ENCODE results near the gene GRIK3. TPM values are rescaled to one million over a fixed set of nuclear protein-coding genes. Genes with fewer than 3 reads are reported as not detected.

Gene GRIK3
- total RNA-seq, 1 experiment from 2014 or later, result not detected

GRCh38 chr1:37055631-37056030, 21.3 kb upstream of the GRIK3 start:
- H3K27me3 ChIP-seq (ENCODE audit: low read length), result no peaks in the 10 kb centered on the region
- no peak overlapping the region for H2AFZ ChIP-seq (ENCODE audit: low read length)
- H4K20me1 ChIP-seq (ENCODE audit: insufficient read depth, low read depth, low read length), result no peaks in the 10 kb centered on the region
- no peak overlapping the region for H3K9ac ChIP-seq (ENCODE audit: low read length)
- H3K9me2 ChIP-seq (replicated peaks; ENCODE audit: insufficient read depth, low read length), result no peaks in the 10 kb centered on the region
- no peak overlapping the region for H3K4me3 ChIP-seq (ENCODE audit: low read length)
- no peaks in the 10 kb centered on the region for H3K9me3 ChIP-seq (ENCODE audit: low read length)
- no peak overlapping the region for H3K27ac ChIP-seq (ENCODE audit: low read length)
- no peaks in the 10 kb centered on the region for H3K79me2 ChIP-seq (ENCODE audit: low read length)
- H3K4me2 ChIP-seq (ENCODE audit: low read depth, low read length, poor library complexity, severe bottlenecking), result no peak overlapping the region
- DNase-seq, result no peak
- no peaks in the 10 kb centered on the region for H3K4me1 ChIP-seq (ENCODE audit: low read length)
- H3K36me3 ChIP-seq (ENCODE audit: insufficient read depth, low read length), result no peaks in the 10 kb centered on the region

GRCh38 chr1:37053173-37053572, 18.9 kb upstream of the GRIK3 start:
- H3K4me2 ChIP-seq (ENCODE audit: low read depth, low read length, poor library complexity, severe bottlenecking), result no peak overlapping the region
- H3K9me2 ChIP-seq (replicated peaks; ENCODE audit: insufficient read depth, low read length), result no peaks in the 10 kb centered on the region
- H3K9ac ChIP-seq (ENCODE audit: low read length), result no peak overlapping the region
- no peaks in the 10 kb centered on the region for H3K36me3 ChIP-seq (ENCODE audit: insufficient read depth, low read length)
- no peaks in the 10 kb centered on the region for H4K20me1 ChIP-seq (ENCODE audit: insufficient read depth, low read depth, low read length)
- no peak overlapping the region for H3K4me3 ChIP-seq (ENCODE audit: low read length)
- H3K27ac ChIP-seq (ENCODE audit: low read length), result no peak overlapping the region
- H2AFZ ChIP-seq (ENCODE audit: low read length), result no peak overlapping the region
- no peaks in the 10 kb centered on the region for H3K27me3 ChIP-seq (ENCODE audit: low read length)
- H3K9me3 ChIP-seq (ENCODE audit: low read length), result no peaks in the 10 kb centered on the region
- DNase-seq, result no peak
- H3K79me2 ChIP-seq (ENCODE audit: low read length), result no peaks in the 10 kb centered on the region
- H3K4me1 ChIP-seq (ENCODE audit: low read length), result no peaks in the 10 kb centered on the region

GRCh38 chr1:37052120-37052519, 17.8 kb upstream of the GRIK3 start:
- Histone ChIP-seq H3K4me2 (ENCODE audit: low read depth, low read length, poor library complexity, severe bottlenecking) (no peak overlapping the region), H3K9me3 (ENCODE audit: low read length) (no peaks in the 10 kb centered on the region), H3K79me2 (ENCODE audit: low read length) (no peaks in the 10 kb centered on the region), H3K4me3 (ENCODE audit: low read length) (no peak overlapping the region), H3K36me3 (ENCODE audit: insufficient read depth, low read length) (no peaks in the 10 kb centered on the region), H2AFZ (ENCODE audit: low read length) (no peak overlapping the region), H3K27ac (ENCODE audit: low read length) (no peak overlapping the region), H4K20me1 (ENCODE audit: insufficient read depth, low read depth, low read length) (no peaks in the 10 kb centered on the region), H3K9me2 (replicated peaks; ENCODE audit: insufficient read depth, low read length) (no peaks in the 10 kb centered on the region), H3K9ac (ENCODE audit: low read length) (no peak overlapping the region), H3K27me3 (ENCODE audit: low read length) (no peaks in the 10 kb centered on the region), H3K4me1 (ENCODE audit: low read length) (no peaks in the 10 kb centered on the region)
- DNase-seq, result no peak

GRCh38 chr1:37051346-37051745, 17.0 kb upstream of the GRIK3 start:
- no peak overlapping the region for H3K4me2 ChIP-seq (ENCODE audit: low read depth, low read length, poor library complexity, severe bottlenecking)
- H3K9me2 ChIP-seq (replicated peaks; ENCODE audit: insufficient read depth, low read length), result no peaks in the 10 kb centered on the region
- DNase-seq, result no peak
- no peak overlapping the region for H3K9ac ChIP-seq (ENCODE audit: low read length)
- H3K27me3 ChIP-seq (ENCODE audit: low read length), result no peaks in the 10 kb centered on the region
- H3K4me1 ChIP-seq (ENCODE audit: low read length), result no peaks in the 10 kb centered on the region
- no peak overlapping the region for H3K27ac ChIP-seq (ENCODE audit: low read length)
- no peaks in the 10 kb centered on the region for H4K20me1 ChIP-seq (ENCODE audit: insufficient read depth, low read depth, low read length)
- H3K9me3 ChIP-seq (ENCODE audit: low read length), result no peaks in the 10 kb centered on the region
- no peaks in the 10 kb centered on the region for H3K79me2 ChIP-seq (ENCODE audit: low read length)
- H3K4me3 ChIP-seq (ENCODE audit: low read length), result no peak overlapping the region
- H2AFZ ChIP-seq (ENCODE audit: low read length), result no peak overlapping the region
- no peaks in the 10 kb centered on the region for H3K36me3 ChIP-seq (ENCODE audit: insufficient read depth, low read length)

GRCh38 chr1:37047542-37047941, 13.2 kb upstream of the GRIK3 start:
- Histone ChIP-seq H3K4me1 (ENCODE audit: low read length) (no peaks in the 10 kb centered on the region), H4K20me1 (ENCODE audit: insufficient read depth, low read depth, low read length) (no peaks in the 10 kb centered on the region), H3K9me3 (ENCODE audit: low read length) (no peaks in the 10 kb centered on the region), H3K4me3 (ENCODE audit: low read length) (no peak overlapping the region), H3K79me2 (ENCODE audit: low read length) (no peaks in the 10 kb centered on the region), H3K9me2 (replicated peaks; ENCODE audit: insufficient read depth, low read length) (no peaks in the 10 kb centered on the region), H3K36me3 (ENCODE audit: insufficient read depth, low read length) (no peaks in the 10 kb centered on the region), H3K27ac (ENCODE audit: low read length) (no peak overlapping the region), H3K9ac (ENCODE audit: low read length) (no peak overlapping the region), H3K27me3 (ENCODE audit: low read length) (no peaks in the 10 kb centered on the region), H3K4me2 (ENCODE audit: low read depth, low read length, poor library complexity, severe bottlenecking) (no peak overlapping the region), H2AFZ (ENCODE audit: low read length) (no peak overlapping the region)
- DNase-seq, result no peak

- Histone ChIP-seq H3K9me2 (replicated peaks; ENCODE audit: insufficient read depth, low read length) (no peaks in the 10 kb centered on the region), H3K9me3 (ENCODE audit: low read length) (no peaks in the 10 kb centered on the region), H3K27ac (ENCODE audit: low read length) (no peak overlapping the region), H3K4me2 (ENCODE audit: low read depth, low read length, poor library complexity, severe bottlenecking) (no peak overlapping the region), H3K36me3 (ENCODE audit: insufficient read depth, low read length) (no peaks in the 10 kb centered on the region), H3K79me2 (ENCODE audit: low read length) (no peaks in the 10 kb centered on the region), H3K27me3 (ENCODE audit: low read length) (no peaks in the 10 kb centered on the region), H3K9ac (ENCODE audit: low read length) (no peak overlapping the region), H2AFZ (ENCODE audit: low read length) (no peak overlapping the region), H3K4me1 (ENCODE audit: low read length) (no peaks in the 10 kb centered on the region), H4K20me1 (ENCODE audit: insufficient read depth, low read depth, low read length) (no peaks in the 10 kb centered on the region), H3K4me3 (ENCODE audit: low read length) (no peak overlapping the region)
- no peak for DNase-seq
Observed at GRCh38 chr1:37043101-37043500, 8.8 kb upstream of the GRIK3 start.

GRCh38 chr1:37042506-37042905, 8.2 kb upstream of the GRIK3 start:
- H3K27ac ChIP-seq (ENCODE audit: low read length), result no peak overlapping the region
- H3K9ac ChIP-seq (ENCODE audit: low read length), result no peak overlapping the region
- H2AFZ ChIP-seq (ENCODE audit: low read length), result no peak overlapping the region
- no peaks in the 10 kb centered on the region for H3K9me3 ChIP-seq (ENCODE audit: low read length)
- no peaks in the 10 kb centered on the region for H3K79me2 ChIP-seq (ENCODE audit: low read length)
- H3K36me3 ChIP-seq (ENCODE audit: insufficient read depth, low read length), result no peaks in the 10 kb centered on the region
- H3K4me3 ChIP-seq (ENCODE audit: low read length), result no peak overlapping the region
- no peaks in the 10 kb centered on the region for H3K27me3 ChIP-seq (ENCODE audit: low read length)
- H4K20me1 ChIP-seq (ENCODE audit: insufficient read depth, low read depth, low read length), result no peaks in the 10 kb centered on the region
- DNase-seq, result no peak
- H3K9me2 ChIP-seq (replicated peaks; ENCODE audit: insufficient read depth, low read length), result no peaks in the 10 kb centered on the region
- no peak overlapping the region for H3K4me2 ChIP-seq (ENCODE audit: low read depth, low read length, poor library complexity, severe bottlenecking)
- no peaks in the 10 kb centered on the region for H3K4me1 ChIP-seq (ENCODE audit: low read length)

- no peaks in the 10 kb centered on the region for H3K9me3 ChIP-seq (ENCODE audit: low read length)
- DNase-seq, result no peak
- no peak overlapping the region for H2AFZ ChIP-seq (ENCODE audit: low read length)
- no peak overlapping the region for H3K4me2 ChIP-seq (ENCODE audit: low read depth, low read length, poor library complexity, severe bottlenecking)
- no peaks in the 10 kb centered on the region for H3K79me2 ChIP-seq (ENCODE audit: low read length)
- no peaks in the 10 kb centered on the region for H3K4me1 ChIP-seq (ENCODE audit: low read length)
- H3K27me3 ChIP-seq (ENCODE audit: low read length), result no peaks in the 10 kb centered on the region
- no peaks in the 10 kb centered on the region for H3K9me2 ChIP-seq (replicated peaks; ENCODE audit: insufficient read depth, low read length)
- H3K36me3 ChIP-seq (ENCODE audit: insufficient read depth, low read length), result no peaks in the 10 kb centered on the region
- no peak overlapping the region for H3K27ac ChIP-seq (ENCODE audit: low read length)
- H4K20me1 ChIP-seq (ENCODE audit: insufficient read depth, low read depth, low read length), result no peaks in the 10 kb centered on the region
- no peak overlapping the region for H3K9ac ChIP-seq (ENCODE audit: low read length)
- no peak overlapping the region for H3K4me3 ChIP-seq (ENCODE audit: low read length)
Observed at GRCh38 chr1:37041483-37041882, 7.2 kb upstream of the GRIK3 start.

- H3K27me3 ChIP-seq (ENCODE audit: low read length), result no peaks in the 10 kb centered on the region
- H3K36me3 ChIP-seq (ENCODE audit: insufficient read depth, low read length), result no peaks in the 10 kb centered on the region
- H3K4me1 ChIP-seq (ENCODE audit: low read length), result no peaks in the 10 kb centered on the region
- H3K9me2 ChIP-seq (replicated peaks; ENCODE audit: insufficient read depth, low read length), result no peaks in the 10 kb centered on the region
- no peak overlapping the region for H3K4me2 ChIP-seq (ENCODE audit: low read depth, low read length, poor library complexity, severe bottlenecking)
- no peak overlapping the region for H3K27ac ChIP-seq (ENCODE audit: low read length)
- H3K79me2 ChIP-seq (ENCODE audit: low read length), result no peaks in the 10 kb centered on the region
- no peaks in the 10 kb centered on the region for H3K9me3 ChIP-seq (ENCODE audit: low read length)
- H3K9ac ChIP-seq (ENCODE audit: low read length), result no peak overlapping the region
- H4K20me1 ChIP-seq (ENCODE audit: insufficient read depth, low read depth, low read length), result no peaks in the 10 kb centered on the region
- DNase-seq, result no peak
- no peak overlapping the region for H3K4me3 ChIP-seq (ENCODE audit: low read length)
- H2AFZ ChIP-seq (ENCODE audit: low read length), result no peak overlapping the region
Observed at GRCh38 chr1:37040773-37041172, 6.5 kb upstream of the GRIK3 start.
